Measurements from ENCODE around the gene GPRIN1.
A peak's percentile ranks its signal among the peaks of the same experiment; 100 is the strongest.

GPRIN1 gene

DNA sequence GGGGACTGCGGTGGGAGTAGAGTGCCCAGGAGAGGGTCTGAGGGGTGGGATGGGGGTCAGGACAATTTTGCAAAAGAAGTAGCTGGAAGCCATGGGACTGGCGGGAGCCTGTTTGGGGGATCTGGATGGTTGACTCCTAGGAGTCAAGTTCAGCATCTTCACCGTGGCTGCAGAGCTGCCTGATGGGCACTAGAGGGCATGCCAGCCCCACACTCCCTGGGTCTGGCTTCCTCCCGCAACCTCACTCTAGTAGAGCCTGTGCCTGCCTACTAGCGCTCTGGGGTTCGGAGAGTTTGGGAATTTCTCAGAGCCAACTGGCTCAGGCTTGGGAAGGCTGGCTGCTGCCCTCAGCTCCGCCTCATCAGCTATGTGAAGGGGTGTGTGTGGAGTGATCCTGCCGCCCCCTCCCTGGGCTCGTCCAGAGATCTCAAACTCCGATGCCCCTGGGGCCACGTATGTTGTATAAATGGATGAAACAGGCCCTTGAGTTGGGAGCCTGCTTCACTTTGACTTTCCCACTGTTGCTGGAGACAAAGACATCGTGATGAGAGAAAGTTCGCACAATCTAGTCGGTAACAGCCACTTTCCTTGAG lies 48.1 kb upstream of the GPRIN1 start:
- no peaks in the 10 kb centered on the region for H3K36me3 ChIP-seq (ENCODE audit: low read length)
- H3K27ac ChIP-seq (ENCODE audit: low read depth, low read length) = no peak overlapping the region
- H2AFZ ChIP-seq (ENCODE audit: low read depth, low read length, severe bottlenecking) = no peak overlapping the region
- TF ChIP-seq, protein P1, sequence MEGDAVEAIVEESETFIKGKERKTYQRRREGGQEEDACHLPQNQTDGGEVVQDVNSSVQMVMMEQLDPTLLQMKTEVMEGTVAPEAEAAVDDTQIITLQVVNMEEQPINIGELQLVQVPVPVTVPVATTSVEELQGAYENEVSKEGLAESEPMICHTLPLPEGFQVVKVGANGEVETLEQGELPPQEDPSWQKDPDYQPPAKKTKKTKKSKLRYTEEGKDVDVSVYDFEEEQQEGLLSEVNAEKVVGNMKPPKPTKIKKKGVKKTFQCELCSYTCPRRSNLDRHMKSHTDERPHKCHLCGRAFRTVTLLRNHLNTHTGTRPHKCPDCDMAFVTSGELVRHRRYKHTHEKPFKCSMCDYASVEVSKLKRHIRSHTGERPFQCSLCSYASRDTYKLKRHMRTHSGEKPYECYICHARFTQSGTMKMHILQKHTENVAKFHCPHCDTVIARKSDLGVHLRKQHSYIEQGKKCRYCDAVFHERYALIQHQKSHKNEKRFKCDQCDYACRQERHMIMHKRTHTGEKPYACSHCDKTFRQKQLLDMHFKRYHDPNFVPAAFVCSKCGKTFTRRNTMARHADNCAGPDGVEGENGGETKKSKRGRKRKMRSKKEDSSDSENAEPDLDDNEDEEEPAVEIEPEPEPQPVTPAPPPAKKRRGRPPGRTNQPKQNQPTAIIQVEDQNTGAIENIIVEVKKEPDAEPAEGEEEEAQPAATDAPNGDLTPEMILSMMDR (IDR thresholded peaks at IDR 0.05; ENCODE audit: insufficient read depth, low read length, poor library complexity, severe bottlenecking) = peak; percentile 80
- no peak for TF ChIP-seq EZH2phosphoT487 (conservative IDR thresholded peaks at IDR 0.05; ENCODE audit: low read length)
- no peaks in the 10 kb centered on the region for H4K20me1 ChIP-seq (ENCODE audit: low read depth, low read length)
- H3K9ac ChIP-seq (ENCODE audit: low read length) = no peak overlapping the region
- no peak overlapping the region for H3K4me2 ChIP-seq (ENCODE audit: low read depth, low read length, poor library complexity, severe bottlenecking)
- H3K9me3 ChIP-seq (ENCODE audit: insufficient read depth, low read length) = no peaks in the 10 kb centered on the region
- H3K79me2 ChIP-seq (ENCODE audit: insufficient read depth, low read length) = no peaks in the 10 kb centered on the region
- no peaks in the 10 kb centered on the region for H3F3A ChIP-seq (ENCODE audit: insufficient read depth)
- H3K9me2 ChIP-seq (replicated peaks; ENCODE audit: insufficient read depth, low read length) = no peaks in the 10 kb centered on the region
- no peaks in the 10 kb centered on the region for H3K27me3 ChIP-seq (ENCODE audit: low read length)
- no peak overlapping the region for H3K4me3 ChIP-seq (ENCODE audit: insufficient read depth, low read length, poor library complexity, severe bottlenecking)

DNA sequence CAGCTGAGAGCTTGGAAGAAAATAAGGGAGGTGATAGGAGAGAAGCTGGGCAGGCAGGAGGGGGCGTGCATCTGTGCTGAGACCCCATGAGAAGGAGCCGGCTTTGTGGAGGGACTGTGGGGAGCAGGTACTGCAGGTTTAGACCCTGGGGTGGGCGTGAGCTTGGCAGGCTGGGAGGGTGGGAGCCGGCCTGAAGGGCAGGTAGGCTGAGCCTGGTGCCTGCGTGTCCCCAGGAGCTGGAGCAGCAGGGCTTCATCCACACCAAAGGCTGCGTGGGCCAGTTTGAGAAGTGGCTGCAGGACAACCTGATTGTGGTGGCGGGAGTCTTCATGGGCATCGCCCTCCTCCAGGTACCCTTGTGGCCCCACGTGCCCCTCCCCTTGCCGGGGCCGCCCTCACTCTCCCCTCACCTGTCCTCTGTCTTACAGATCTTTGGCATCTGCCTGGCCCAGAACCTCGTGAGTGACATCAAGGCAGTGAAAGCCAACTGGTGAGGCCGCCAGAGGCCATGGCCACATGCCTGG lies 46.6 kb upstream of the GPRIN1 start:
- Histone ChIP-seq H3K9me2 (replicated peaks; ENCODE audit: insufficient read depth, low read length) (no peaks in the 10 kb centered on the region), H3K27ac (ENCODE audit: low read depth, low read length) (no peak overlapping the region), H3K4me3 (ENCODE audit: insufficient read depth, low read length, poor library complexity, severe bottlenecking) (no peak overlapping the region), H2AFZ (ENCODE audit: low read depth, low read length, severe bottlenecking) (no peak overlapping the region), H3K36me3 (ENCODE audit: low read length) (no peaks in the 10 kb centered on the region), H3F3A (ENCODE audit: insufficient read depth) (no peaks in the 10 kb centered on the region), H3K27me3 (ENCODE audit: low read length) (no peaks in the 10 kb centered on the region), H4K20me1 (ENCODE audit: low read depth, low read length) (no peaks in the 10 kb centered on the region), H3K9me3 (ENCODE audit: insufficient read depth, low read length) (no peaks in the 10 kb centered on the region), H3K79me2 (ENCODE audit: insufficient read depth, low read length) (no peaks in the 10 kb centered on the region), H3K9ac (ENCODE audit: low read length) (no peak overlapping the region), H3K4me2 (ENCODE audit: low read depth, low read length, poor library complexity, severe bottlenecking) (no peak overlapping the region)
- TF ChIP-seq, protein P1 (IDR thresholded peaks at IDR 0.05; ENCODE audit: insufficient read depth, low read length, poor library complexity, severe bottlenecking) = no peak
- TF ChIP-seq EZH2phosphoT487 (conservative IDR thresholded peaks at IDR 0.05; ENCODE audit: low read length) = no peak

DNA sequence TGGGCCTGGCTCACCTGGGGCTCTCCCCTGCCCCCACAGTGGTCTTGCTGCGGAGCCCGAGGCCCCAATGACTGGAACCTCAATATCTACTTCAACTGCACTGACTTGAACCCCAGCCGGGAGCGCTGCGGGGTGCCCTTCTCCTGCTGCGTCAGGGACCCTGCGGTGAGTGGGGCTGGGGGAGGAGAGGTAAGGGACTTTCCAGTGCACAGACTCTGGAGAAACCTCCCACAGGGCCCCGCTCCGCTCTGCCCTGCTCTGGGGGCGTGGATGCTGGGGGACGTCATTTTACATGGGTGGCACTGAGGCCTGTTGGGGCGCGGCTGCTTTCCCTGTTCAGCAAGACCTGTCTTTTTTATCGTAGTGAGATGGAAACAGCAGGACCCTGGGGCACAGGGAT lies 44.9 kb upstream of the GPRIN1 start:
- Histone ChIP-seq H3K9me2 (replicated peaks; ENCODE audit: insufficient read depth, low read length) (no peaks in the 10 kb centered on the region), H3K4me3 (ENCODE audit: insufficient read depth, low read length, poor library complexity, severe bottlenecking) (no peak overlapping the region), H3K9me3 (ENCODE audit: insufficient read depth, low read length) (no peaks in the 10 kb centered on the region), H2AFZ (ENCODE audit: low read depth, low read length, severe bottlenecking) (no peak overlapping the region), H3K27ac (ENCODE audit: low read depth, low read length) (no peak overlapping the region), H4K20me1 (ENCODE audit: low read depth, low read length) (no peaks in the 10 kb centered on the region), H3F3A (ENCODE audit: insufficient read depth) (no peaks in the 10 kb centered on the region), H3K4me2 (ENCODE audit: low read depth, low read length, poor library complexity, severe bottlenecking) (no peak overlapping the region), H3K36me3 (ENCODE audit: low read length) (no peaks in the 10 kb centered on the region), H3K27me3 (ENCODE audit: low read length) (no peaks in the 10 kb centered on the region), H3K9ac (ENCODE audit: low read length) (no peak overlapping the region), H3K79me2 (ENCODE audit: insufficient read depth, low read length) (no peaks in the 10 kb centered on the region)
- TF ChIP-seq, protein P1 (IDR thresholded peaks at IDR 0.05; ENCODE audit: insufficient read depth, low read length, poor library complexity, severe bottlenecking) = no peak
- TF ChIP-seq EZH2phosphoT487 (conservative IDR thresholded peaks at IDR 0.05; ENCODE audit: low read length) = no peak

Measured in SU-DHL-6 (cell line).